Endothelial cell (in vitro differentiated cells): ENCODE measurements around the gene PRR29. TPM values are rescaled to one million over a fixed set of nuclear protein-coding genes. Genes with fewer than 3 reads are reported as not detected.
"Not testable (repeated sequence)": the region's sequence is repeated elsewhere in the genome, so short reads cannot be mapped to it uniquely, and the experiment has no call there.

Experiments
- DNase-seq: peaks from one replicate; pipeline ENCODE4 v3.0.0; 2021; ENCODE audit warnings: low spot score
- H3K27ac Mint-ChIP-seq: one replicate; pipeline ENCODE4 v1.8.0; 2021; ENCODE audit warnings: mixed read lengths, inconsistent platforms; ENCODE audit not compliant: unreplicated experiment
- H3K27me3 Mint-ChIP-seq: one replicate; pipeline ENCODE4 v1.8.0; 2021; ENCODE audit warnings: mild to moderate bottlenecking, moderate library complexity, mixed read lengths, inconsistent platforms; ENCODE audit not compliant: unreplicated experiment
- H3K36me3 Mint-ChIP-seq: one replicate; pipeline ENCODE4 v1.8.0; 2021; ENCODE audit warnings: mild to moderate bottlenecking, low read depth, mixed read lengths, inconsistent platforms; ENCODE audit not compliant: unreplicated experiment
- H3K4me1 Mint-ChIP-seq: one replicate; pipeline ENCODE4 v1.8.0; 2021; ENCODE audit warnings: mild to moderate bottlenecking, mixed read lengths, inconsistent platforms; ENCODE audit not compliant: unreplicated experiment
- H3K4me3 Mint-ChIP-seq: one replicate; pipeline ENCODE4 v1.8.0; 2021; ENCODE audit warnings: mild to moderate bottlenecking, mixed read lengths, inconsistent platforms; ENCODE audit not compliant: unreplicated experiment
- H3K9me3 Mint-ChIP-seq: one replicate; pipeline ENCODE4 v1.8.0; 2021; ENCODE audit warnings: mixed read lengths, inconsistent platforms; ENCODE audit not compliant: unreplicated experiment
- CTCF ChIP-seq: fragments of 200-600 bp; sonication (generic); IDR thresholded peaks from one replicate; pipeline ENCODE4 v1.5.0; 2021; ENCODE audit warnings: antibody characterized with exemption; ENCODE audit not compliant: unreplicated experiment
- total RNA-seq: library from RNA; stranded (reverse); fragmentation: NEBNext Ultra II Directional; extraction: Animal tissue kit (Norgen Biotek cat#: 25700); gene quantifications from one replicate; pipeline ENCODE4 v1.2.1, GENCODE V29; 2021; ENCODE audit not compliant: unreplicated experiment

Gene PRR29
- total RNA-seq, 1 donor from 2014 or later, result 25.3 TPM

- no peaks in the 10 kb centered on the region for H3K36me3 Mint-ChIP-seq
- H3K4me1 Mint-ChIP-seq, result peaks cover 11% of the 10 kb centered on the region
- peaks cover 12% of the 10 kb centered on the region for H3K27me3 Mint-ChIP-seq
- no peak for TF ChIP-seq CTCF
- no peak for DNase-seq
- no peak overlapping the region for H3K27ac Mint-ChIP-seq
- H3K4me3 Mint-ChIP-seq, result no peak overlapping the region
- no peaks in the 10 kb centered on the region for H3K9me3 Mint-ChIP-seq
These were observed 23.5 kb upstream of the PRR29 start for GRCh38 chr17:63974594-63975192.

GRCh38 chr17:63975541-63976092 lies 22.5 kb upstream of the PRR29 start:
- H3K27ac Mint-ChIP-seq, result no peak overlapping the region
- no peak for TF ChIP-seq CTCF
- H3K9me3 Mint-ChIP-seq, result no peaks in the 10 kb centered on the region
- no peaks in the 10 kb centered on the region for H3K36me3 Mint-ChIP-seq
- no peak overlapping the region for H3K4me3 Mint-ChIP-seq
- no peak for DNase-seq
- H3K4me1 Mint-ChIP-seq, result peaks cover 13% of the 10 kb centered on the region
- peaks cover 12% of the 10 kb centered on the region for H3K27me3 Mint-ChIP-seq

GRCh38 chr17:63976702-63977101 lies 21.4 kb upstream of the PRR29 start:
- no peak for DNase-seq
- Mint-ChIP-seq H3K36me3 (no peaks in the 10 kb centered on the region), H3K4me3 (no peak overlapping the region), H3K27ac (no peak overlapping the region), H3K27me3 (peaks cover 12% of the 10 kb centered on the region), H3K4me1 (peaks cover 15% of the 10 kb centered on the region), H3K9me3 (no peaks in the 10 kb centered on the region)
- no peak for TF ChIP-seq CTCF

- no peak for TF ChIP-seq CTCF
- H3K4me1 Mint-ChIP-seq, result peaks cover 24% of the 10 kb centered on the region
- no peak overlapping the region for H3K27ac Mint-ChIP-seq
- H3K27me3 Mint-ChIP-seq, result peaks cover 9% of the 10 kb centered on the region
- H3K36me3 Mint-ChIP-seq, result peaks cover 5% of the 10 kb centered on the region
- peaks cover 11% of the 10 kb centered on the region for H3K9me3 Mint-ChIP-seq
- no peak overlapping the region for H3K4me3 Mint-ChIP-seq
- no peak for DNase-seq
These were observed 19.6 kb upstream of the PRR29 start for GRCh38 chr17:63978272-63979200.

- peaks cover 19% of the 10 kb centered on the region for H3K4me1 Mint-ChIP-seq
- not testable (repeated sequence) for H3K27ac Mint-ChIP-seq, H3K4me3 Mint-ChIP-seq
These were observed 15.5 kb upstream of the PRR29 start for GRCh38 chr17:63982641-63983040.

More at GRCh38 chr17:63982641-63983040, 15.5 kb upstream of the PRR29 start:
- not testable (repeated sequence) for H3K36me3 Mint-ChIP-seq, DNase-seq, H3K27me3 Mint-ChIP-seq
- H3K9me3 Mint-ChIP-seq, result peaks cover 11% of the 10 kb centered on the region
